Bronchial epithelial cell (primary cell): Measurements from ENCODE around the gene RAC3. TPM values are rescaled to one million over a fixed set of nuclear protein-coding genes. Genes with fewer than 3 reads are reported as not detected.

Experiments
- DNase-seq: peaks from one replicate; pipeline ENCODE4 v3.0.0-alpha.2; 2010; ENCODE audit warnings: low read depth
- FAIRE-seq: peaks from 2 replicates; lab custom pipeline; 2011; peaks lifted over from hg19 to GRCh38; lab: Jason Lieb, UNC
- H3K27me3 ChIP-seq: 2 replicates; pipeline ENCODE4 v1.5.1; 2011; ENCODE audit warnings: low read length; ENCODE audit not compliant: control insufficient read depth, insufficient read depth
- H3K36me3 ChIP-seq: 2 replicates; pipeline ENCODE4 v1.5.1; 2011; ENCODE audit warnings: low read length; ENCODE audit not compliant: control insufficient read depth, insufficient read depth
- H3K4me3 ChIP-seq: 2 replicates; pipeline ENCODE4 v1.5.1; 2011; ENCODE audit warnings: mild to moderate bottlenecking, low read depth, low read length, control low read depth
- CTCF ChIP-seq: IDR thresholded peaks from 2 replicates; pipeline ENCODE4 v1.5.1; 2011; ENCODE audit warnings: mild to moderate bottlenecking, moderate library complexity, low read length, control low read depth, inconsistent platforms; ENCODE audit not compliant: insufficient read depth, severe bottlenecking
- total RNA-seq: library from RNA; depleted of rRNA; stranded (reverse); fragments of >200 nt; gene quantifications from 2 replicates; pipeline ENCODE4 v1.2.1, GENCODE V29; 2014

Gene RAC3
- total RNA-seq, 1 donor from 2014 or later: 18.7 TPM

GRCh38 chr17:82061047-82061925, 29.8 kb downstream of the RAC3 start:
- Histone ChIP-seq H3K4me3 (no peak overlapping the region), H3K27me3 (no peaks in the 10 kb centered on the region), H3K36me3 (peaks cover 46% of the 10 kb centered on the region)
- no peak for FAIRE-seq
- TF ChIP-seq CTCF: no peak
- no peak for DNase-seq

GRCh38 chr17:82062076-82062983, 30.9 kb downstream of the RAC3 start:
- no peaks in the 10 kb centered on the region for H3K27me3 ChIP-seq
- DNase-seq (no peak), FAIRE-seq (no peak)
- no peak overlapping the region for H3K4me3 ChIP-seq
- no peak for TF ChIP-seq CTCF
- H3K36me3 ChIP-seq: peaks cover 39% of the 10 kb centered on the region

- Histone ChIP-seq H3K4me3 (no peak overlapping the region), H3K27me3 (no peaks in the 10 kb centered on the region), H3K36me3 (peaks cover 39% of the 10 kb centered on the region)
- no peak for TF ChIP-seq CTCF
- DNase-seq (no peak), FAIRE-seq (no peak)
Observed at GRCh38 chr17:82062984-82063368, 31.5 kb downstream of the RAC3 start.

- Histone ChIP-seq H3K4me3 (no peak overlapping the region), H3K36me3 (peaks cover 37% of the 10 kb centered on the region), H3K27me3 (no peaks in the 10 kb centered on the region)
- FAIRE-seq: no peak
- no peak for DNase-seq
- TF ChIP-seq CTCF: no peak
Observed at GRCh38 chr17:82063424-82064415, 32.2 kb downstream of the RAC3 start.
